GM18511 (cell line): ENCODE measurements around the gene FYN.
"Not testable (repeated sequence)": the region's sequence is repeated elsewhere in the genome, so short reads cannot be mapped to it uniquely, and the experiment has no call there.

Source experiments
- ATAC-seq: cut with Tn5 transposase; IDR thresholded peaks from one replicate; pipeline ENCODE4 v1.9.1; 2021; ENCODE audit warnings: mild to moderate bottlenecking, moderate library complexity; ENCODE audit not compliant: unreplicated experiment

Gene FYN

GRCh38 chr6:111873178-111874024 lies at the start of gene FYN:
FYN (minus strand) TSS chr6:111873452; CDS start chr6:111720051, 153,401 bp downstream.
- ATAC-seq = peak; percentile 98

- ATAC-seq = no peak
These were observed 49.4 kb upstream of the FYN start for GRCh38 chr6:111922454-111923297.

DNA sequence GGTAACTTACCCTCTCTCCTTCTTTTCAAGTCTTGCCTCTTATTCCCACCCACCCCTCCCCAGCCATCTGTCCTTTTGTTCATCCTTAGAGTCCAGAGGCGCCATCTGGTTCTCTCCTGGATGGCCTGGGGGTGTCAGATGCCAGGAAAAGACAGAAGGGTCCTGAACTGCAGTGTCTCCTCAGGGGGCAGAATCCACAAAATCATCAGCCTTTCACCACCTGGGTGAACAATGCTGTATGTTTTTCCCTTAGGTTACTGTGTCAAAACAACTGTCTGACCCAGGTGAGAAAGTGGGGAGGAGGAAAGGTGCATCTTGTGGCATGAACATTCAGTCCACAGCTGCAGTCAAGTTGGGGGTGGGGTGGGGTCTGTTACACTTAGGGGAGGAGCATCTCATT lies 47.9 kb upstream of the FYN start:
- ATAC-seq = no peak

DNA sequence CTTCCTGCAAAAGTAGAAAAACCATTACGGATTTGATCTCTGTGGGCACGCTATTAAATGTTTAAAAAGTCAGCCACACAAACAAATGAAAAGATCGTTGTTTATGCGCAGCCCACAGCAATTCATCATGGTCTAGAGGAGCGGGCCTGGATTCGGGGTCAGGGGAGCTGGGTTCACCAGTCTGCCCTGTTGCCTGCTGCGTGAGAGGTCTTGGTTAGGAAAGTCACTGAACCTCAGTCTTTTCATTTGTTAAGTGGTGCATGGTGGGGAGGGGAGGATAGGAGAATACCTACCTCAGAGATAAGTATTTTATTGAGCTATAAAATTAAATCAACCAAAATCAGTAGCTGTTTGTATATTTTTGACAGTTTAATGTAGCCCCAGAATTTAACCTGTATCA lies 47.3 kb upstream of the FYN start:
- ATAC-seq = no peak

DNA sequence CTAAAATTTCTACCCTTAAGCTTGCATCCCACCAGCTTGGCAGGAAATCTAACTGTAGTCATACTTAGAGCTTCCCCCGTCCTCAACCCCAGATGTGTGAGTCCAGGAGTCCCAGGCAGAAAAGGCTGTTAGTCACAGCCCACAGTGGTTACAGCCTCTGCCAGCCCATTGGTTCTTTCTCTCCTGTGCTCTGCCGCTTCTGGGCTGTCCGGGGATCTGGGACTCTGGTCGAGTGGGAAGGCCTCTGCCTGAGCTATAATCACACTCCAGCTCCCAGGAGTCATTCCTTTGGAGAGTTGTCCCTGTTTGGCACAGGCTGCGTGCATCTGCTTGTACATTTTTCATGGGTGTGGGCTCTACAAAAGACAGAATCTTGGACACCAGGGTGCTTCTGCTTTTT lies 45.6 kb upstream of the FYN start:
- ATAC-seq = no peak

DNA sequence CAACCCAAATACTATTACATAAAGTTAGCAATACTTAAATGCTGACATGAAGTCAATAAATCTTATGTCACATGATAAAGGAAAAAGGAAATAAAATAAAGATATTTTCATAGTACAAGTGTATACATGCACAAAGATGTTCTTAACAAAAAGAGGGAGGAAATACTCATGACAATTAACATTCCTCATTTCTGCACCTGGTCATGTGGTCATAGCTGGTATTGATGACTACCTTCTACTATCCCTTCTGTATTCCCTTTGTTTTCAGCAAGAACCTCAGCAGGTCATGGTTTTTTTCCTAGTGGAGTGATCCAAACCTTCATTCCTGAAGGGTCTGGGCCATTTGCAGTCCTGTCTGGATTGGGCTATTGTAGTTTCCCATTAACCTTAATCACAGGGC lies 43.5 kb upstream of the FYN start:
- ATAC-seq = no peak

- ATAC-seq = no peak
These were observed 41.4 kb upstream of the FYN start for GRCh38 chr6:111914617-111915016.

- ATAC-seq = no peak
These were observed 39.7 kb upstream of the FYN start for GRCh38 chr6:111912904-111913303.

DNA sequence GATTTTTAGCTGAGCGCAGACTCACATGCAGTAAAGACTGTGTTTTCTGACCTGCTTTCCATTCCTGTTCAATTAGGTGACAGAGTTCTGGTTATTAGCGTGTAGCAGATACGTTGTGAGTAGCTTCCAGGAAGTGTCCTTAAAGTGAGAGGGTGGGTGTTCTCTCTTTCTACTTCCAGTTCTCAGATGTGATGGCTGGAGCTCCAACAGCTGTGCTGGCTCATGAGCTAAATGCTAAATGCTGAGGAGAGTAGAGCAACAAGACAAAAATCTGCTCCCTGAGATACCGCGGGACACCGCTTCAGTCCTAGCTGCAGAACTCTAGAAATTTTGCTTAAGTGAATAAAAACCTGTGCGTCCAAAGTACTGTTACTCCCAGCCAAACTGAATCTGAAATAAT lies 38.2 kb upstream of the FYN start:
- ATAC-seq = no peak

- no peak for ATAC-seq
These were observed 36.0 kb upstream of the FYN start for GRCh38 chr6:111909238-111909637.

GRCh38 chr6:111908365-111908764 lies 35.1 kb upstream of the FYN start:
- ATAC-seq = not testable (repeated sequence)

GRCh38 chr6:111900735-111901134 lies 27.5 kb upstream of the FYN start:
- ATAC-seq = no peak

GRCh38 chr6:111899531-111899930 lies 26.3 kb upstream of the FYN start:
- ATAC-seq = no peak

DNA sequence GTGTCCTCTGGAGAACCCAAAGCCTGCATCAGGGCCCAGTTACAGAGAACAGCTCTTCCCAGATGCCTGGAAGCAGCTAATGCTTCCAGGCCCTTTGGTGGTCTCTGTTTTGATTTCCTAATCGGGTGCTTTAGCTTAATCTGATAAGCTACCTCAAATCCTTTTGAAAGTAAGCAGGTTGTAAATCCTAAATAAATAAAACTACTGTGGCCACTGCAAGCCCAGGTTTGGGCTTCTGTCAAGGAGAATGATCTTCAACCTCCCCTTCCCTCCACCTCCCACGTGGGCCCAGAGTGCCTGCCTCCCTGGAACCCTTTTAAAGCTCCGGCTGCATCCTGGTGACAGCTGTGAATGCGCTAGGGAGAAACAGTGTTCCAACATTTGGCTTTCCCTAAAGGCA lies 25.2 kb upstream of the FYN start:
- no peak for ATAC-seq

DNA sequence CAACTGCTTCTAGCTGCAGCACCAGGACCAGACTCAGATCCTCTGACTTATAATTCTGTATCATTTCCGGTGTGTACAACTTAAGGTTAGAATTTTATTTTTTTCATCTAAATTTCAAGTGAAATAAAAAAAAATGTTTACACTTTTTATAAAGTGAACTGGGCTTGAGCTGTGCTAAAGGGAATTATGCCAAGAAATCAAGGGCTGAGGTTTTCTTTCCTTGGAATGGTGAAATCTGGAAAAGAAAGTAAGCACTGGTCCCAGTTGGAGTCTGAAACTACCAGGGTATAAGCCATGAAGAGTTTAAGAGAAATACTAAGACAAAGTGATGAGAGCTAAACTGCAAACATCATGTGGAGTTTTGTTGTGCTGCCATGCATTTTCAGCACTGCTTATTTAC lies 21.7 kb upstream of the FYN start:
- ATAC-seq = no peak

- no peak for ATAC-seq
These were observed 21.0 kb upstream of the FYN start for GRCh38 chr6:111894272-111894671.

GRCh38 chr6:111892431-111892830 lies 19.2 kb upstream of the FYN start:
- ATAC-seq = no peak

GRCh38 chr6:111890988-111891387 lies 17.7 kb upstream of the FYN start:
- ATAC-seq = no peak

DNA sequence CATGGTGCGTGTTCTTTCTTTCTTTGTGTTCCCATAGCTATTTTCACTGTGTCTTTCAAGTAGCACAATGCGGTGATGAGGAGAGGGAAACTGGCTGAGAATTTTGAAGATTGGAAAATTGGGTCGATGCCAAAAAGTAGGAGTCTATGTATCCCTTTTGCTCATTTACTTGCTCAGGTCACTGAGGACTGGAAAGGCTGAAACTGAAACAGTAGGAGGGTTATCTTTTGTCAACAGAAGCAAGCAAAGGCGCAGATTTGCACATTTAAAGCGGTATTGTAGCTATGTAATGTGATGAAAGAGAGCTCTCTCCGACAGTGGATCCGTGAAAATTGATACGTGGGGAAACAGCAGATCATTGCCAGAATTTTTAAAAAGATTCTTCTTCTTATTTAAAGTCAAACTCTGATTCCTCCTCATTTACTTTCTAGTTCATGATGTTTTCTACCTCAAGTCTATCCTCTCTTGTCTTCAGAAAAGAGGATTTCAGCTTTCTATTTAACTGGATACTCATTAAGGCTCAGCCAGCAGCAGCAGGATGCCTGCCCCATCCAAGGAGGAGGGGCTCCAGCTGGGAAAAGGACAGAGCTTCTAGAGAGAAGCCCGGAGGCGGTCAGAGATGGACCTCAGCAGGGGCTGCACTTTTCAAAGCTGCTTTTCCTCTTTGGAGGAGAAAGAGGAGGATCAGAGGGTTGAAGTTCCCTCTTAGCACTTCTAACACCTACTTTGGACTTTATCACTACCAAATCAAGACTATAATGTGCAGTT lies 15.9 kb upstream of the FYN start:
- ATAC-seq = no peak

DNA sequence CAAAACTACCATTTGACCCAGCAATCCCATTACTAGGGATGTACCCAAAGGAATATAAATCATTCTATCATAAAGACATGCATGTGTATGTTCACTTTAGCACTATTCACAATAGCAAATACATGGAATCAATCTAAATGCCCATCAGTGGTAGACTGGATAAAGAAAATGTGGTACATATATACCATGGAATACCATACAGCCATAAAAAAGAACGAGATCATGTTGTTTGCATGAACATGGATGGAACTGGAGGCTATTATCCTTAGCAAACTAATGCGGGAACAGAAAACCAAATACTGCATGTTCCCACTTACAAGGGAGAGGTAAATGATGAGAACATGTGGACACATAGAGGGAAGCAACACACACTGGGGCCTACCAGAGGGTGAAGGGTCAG lies 13.5 kb upstream of the FYN start:
- ATAC-seq = not testable (repeated sequence)

DNA sequence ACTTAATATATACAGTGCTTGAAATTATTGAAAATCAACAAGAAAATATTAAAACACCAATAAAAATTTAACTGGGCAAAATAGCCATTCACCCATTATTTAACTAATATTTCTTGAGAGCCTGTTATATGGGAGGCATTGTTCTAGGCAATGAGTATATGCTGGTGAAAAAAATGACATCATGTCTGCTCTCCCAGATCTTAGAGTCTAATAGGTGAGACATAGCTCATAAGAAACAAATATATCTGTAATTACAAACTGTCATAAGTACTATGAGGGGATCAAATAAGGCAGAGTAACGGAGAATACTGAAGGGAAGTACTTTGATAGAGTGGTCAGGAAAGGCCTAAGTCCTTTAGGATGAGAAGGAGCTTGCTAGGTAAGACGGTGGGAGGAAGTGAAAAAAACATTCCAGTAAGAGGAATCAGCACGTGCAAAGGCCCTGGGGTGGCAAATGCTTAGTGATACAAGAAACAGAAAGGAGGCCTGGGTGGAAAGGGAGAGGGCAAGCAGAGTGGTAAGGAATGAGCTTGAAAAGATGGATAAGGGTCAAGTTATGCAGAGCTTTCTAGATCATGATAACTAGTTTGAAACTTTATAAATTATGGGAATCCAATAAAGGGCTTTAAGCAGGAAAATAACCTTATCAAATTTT lies 12.2 kb upstream of the FYN start:
- ATAC-seq = no peak
